GM12891 (cell line): ENCODE measurements around the gene NALF2.

Source experiments
- PAX5 ChIP-seq: IDR thresholded peaks from 2 replicates; pipeline ENCODE4 v1.6.1; 2011; ENCODE audit warnings: low read length, moderate library complexity, mild to moderate bottlenecking; ENCODE audit not compliant: insufficient read depth, severe bottlenecking
- POLR2A ChIP-seq: IDR thresholded peaks from 2 replicates; pipeline ENCODE4 v1.6.1; 2011; ENCODE audit warnings: low read depth, low read length, control low read depth
- TAF1 ChIP-seq: IDR thresholded peaks from 2 replicates; pipeline ENCODE4 v1.6.1; 2011; ENCODE audit warnings: low read depth, low read length, control low read depth

DNA sequence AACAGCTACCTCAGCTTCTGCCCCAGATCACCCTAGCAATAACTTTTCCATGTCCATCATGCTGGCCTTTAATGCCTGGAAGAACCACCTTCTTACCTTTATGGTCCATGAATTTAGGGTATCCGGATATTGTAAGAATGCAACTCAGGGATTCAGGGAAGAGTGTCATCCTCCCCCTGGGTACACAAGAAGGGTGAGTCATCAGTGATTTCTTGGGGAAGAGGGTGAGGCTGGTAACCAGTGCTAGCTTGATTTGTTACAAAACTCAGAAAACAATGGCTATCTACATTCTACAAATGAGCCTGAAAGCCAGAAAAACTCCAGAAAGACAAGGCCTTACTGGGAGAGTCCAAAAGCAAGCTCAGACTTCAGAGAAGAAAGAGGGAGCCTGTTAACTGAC is 10.4 kb upstream of the NALF2 start:
- TF ChIP-seq PAX5 (no peak), POLR2A (no peak), TAF1 (no peak)
